Colon (tissue), 2 donors: ENCODE results near the gene IL31.

Source experiments
- FAIRE-seq: peaks from 2 replicates; lab custom pipeline; 2012; peaks lifted over from hg19 to GRCh38; lab: Jason Lieb, UNC
- donor health status: control.
- donor health status: control.

IL31 gene

DNA sequence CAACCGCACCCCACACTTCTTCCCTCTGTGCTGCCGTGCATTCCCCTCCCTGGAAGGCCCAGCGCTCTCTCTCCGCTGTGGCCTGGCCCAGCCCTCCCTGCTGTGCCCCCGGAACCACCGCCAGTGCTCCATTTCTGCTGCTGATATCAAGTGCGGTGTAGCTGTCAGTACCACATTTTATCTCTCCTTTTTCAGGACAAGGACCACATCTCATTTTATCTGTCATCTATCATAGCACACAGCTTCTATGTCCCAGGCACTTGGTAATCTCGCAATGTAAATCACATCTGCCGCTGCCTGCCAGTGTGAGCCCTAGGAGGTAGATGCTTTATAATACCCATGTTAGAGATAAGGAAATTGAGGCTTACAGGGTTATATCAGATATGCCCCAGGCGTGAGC lies 18.3 kb downstream of the IL31 start:
- no peak for FAIRE-seq

- FAIRE-seq, result no peak
Observed at GRCh38 chr12:122152754-122153153, 21.3 kb downstream of the IL31 start.

- FAIRE-seq, result no peak
Observed at GRCh38 chr12:122150127-122150681, 23.8 kb downstream of the IL31 start.

DNA sequence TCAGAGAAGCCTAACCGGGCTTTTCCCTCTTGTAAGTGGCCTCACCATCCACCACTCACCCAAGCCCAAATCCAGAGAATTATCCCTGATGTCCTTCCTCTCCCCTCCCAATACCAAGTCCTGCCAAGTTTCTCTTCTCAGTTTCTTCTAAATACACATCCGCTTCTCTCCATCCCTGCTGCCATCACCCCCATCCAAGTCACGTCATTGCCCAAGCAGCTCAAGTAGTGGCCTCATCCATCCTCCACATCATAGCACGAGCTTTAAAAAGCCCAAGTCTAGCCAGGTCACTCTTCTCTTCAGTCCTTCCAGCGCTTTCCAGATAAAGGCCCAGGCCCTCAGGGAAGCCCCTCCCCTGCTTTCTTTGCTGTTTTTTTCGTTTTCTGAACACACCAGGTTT lies 25.4 kb downstream of the IL31 start:
- no peak for FAIRE-seq

DNA sequence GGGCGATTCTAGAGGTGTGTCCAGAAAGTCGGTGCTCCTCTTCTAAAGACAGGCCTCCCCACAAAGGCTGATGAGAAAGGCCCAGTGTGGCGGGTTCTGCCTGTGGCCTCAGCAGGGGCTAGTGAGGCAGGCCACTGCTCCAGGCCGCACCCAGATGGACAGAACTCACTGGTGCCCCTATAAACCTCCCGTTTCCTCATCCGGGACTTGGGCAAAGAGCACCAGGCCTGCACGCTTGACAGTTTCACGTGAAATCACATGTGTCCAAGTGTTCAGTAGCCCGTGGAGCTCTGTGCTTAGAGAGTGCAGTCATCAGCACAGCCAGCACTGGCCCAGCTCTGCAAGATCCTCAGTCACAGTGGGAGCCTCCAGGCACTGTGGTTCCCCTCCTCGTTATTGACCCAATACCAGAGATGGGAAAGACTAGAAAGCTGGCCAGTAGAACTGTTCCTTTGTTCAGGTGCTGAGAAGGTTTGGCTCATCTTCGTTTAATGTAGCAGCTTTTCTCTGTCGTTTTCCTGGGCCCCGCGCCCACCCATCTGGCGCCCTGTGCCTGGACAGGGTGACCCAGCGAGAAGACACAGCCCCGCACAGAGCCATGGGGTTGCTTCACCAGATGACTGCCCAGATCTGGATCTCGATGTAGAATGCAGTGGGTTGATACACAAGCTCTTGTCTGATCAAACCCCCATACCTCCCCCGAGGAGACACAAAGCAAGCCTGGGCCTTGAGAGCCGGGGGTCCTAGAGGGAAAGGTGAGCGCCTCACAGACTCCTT lies 26.3 kb downstream of the IL31 start:
- no peak for FAIRE-seq

- no peak for FAIRE-seq
Observed at GRCh38 chr12:122145505-122146330, 28.3 kb downstream of the IL31 start.

DNA sequence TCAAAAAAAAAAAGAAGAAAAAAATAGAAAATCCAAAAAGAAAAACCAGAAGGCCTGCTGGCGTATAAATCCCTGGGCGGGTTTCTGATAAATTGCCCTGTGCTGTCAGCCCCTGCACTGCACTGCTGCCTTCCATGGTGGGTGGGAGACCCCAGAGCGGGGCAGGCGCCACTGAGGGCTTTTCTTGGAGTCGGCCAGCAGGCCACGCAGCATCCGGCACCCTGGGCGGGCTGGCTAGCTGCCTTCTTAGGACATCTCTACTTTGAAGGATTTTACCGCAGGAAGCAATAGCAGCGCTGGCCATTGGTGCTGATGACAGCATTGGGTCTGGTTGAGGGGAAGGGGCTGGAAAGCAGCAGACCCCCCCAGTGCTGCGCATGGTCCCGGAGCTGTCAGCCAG lies 29.1 kb downstream of the IL31 start:
- no peak for FAIRE-seq

- FAIRE-seq, result no peak
Observed at GRCh38 chr12:122142857-122143256, 31.2 kb downstream of the IL31 start.

- FAIRE-seq, result no peak
Observed at GRCh38 chr12:122141911-122142725, 31.9 kb downstream of the IL31 start.

DNA sequence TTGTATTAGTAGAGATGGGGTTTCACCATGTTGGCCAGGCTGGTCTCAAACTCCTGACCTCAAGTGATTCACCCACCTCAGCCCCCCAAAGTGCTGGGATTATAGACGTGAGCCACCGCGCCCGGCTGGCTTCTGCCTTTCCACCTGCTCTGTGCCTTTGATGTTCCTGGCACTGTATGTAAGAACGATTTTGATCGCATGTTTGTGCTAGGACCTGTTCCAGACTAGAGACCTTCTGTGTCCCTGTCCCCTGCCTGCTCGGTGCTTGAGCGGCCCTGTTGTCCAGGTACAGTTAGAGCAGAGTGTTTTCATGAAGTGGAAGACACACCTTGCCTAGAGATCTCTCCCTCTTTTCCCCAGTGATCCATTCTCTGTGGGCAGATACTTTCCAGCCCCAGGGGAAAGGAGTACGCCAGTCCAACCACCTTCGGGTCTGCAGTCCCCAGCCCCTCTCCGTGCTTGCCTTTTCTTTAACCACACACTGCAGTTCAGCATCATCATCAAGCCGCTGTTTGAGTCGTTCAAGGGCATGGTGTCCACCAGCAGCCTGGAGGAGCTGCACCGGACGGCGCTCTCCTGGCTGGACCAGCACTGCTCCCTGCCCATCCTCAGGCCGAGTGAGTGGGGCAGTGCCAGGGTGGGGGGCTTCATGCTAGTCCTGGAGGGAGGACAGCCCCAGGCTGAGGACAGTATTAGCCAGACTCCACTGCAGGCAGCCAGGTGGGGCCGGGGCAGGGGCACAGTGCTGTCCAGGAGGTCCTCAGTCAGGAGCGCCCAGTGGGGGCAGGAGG lies 33.4 kb downstream of the IL31 start:
- no peak for FAIRE-seq

DNA sequence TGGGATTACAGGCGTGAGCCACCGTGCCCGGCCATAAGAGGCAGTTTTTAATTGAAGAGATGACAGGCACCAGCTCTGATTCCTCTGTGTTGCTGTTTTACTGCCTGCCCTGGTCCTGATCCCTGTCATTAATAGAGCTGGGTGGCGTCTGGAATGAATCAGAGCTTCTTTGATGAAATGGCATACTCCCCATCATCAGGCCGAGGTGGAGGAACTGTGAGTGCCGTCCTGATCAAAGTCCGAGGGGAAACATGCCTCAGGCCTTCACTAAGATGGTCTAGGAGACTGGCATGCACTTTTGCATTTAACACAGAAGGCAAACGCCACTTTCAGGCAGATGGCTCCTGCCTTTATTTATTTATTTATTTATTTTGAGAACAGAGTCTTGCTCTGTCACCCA lies 34.1 kb downstream of the IL31 start:
- FAIRE-seq, result no peak

GRCh38 chr12:122139266-122139665 lies 34.8 kb downstream of the IL31 start:
- no peak for FAIRE-seq

- FAIRE-seq, result no peak
Observed at GRCh38 chr12:122138616-122139015, 35.4 kb downstream of the IL31 start.

- no peak for FAIRE-seq
Observed at GRCh38 chr12:122138181-122138580, 35.8 kb downstream of the IL31 start.

DNA sequence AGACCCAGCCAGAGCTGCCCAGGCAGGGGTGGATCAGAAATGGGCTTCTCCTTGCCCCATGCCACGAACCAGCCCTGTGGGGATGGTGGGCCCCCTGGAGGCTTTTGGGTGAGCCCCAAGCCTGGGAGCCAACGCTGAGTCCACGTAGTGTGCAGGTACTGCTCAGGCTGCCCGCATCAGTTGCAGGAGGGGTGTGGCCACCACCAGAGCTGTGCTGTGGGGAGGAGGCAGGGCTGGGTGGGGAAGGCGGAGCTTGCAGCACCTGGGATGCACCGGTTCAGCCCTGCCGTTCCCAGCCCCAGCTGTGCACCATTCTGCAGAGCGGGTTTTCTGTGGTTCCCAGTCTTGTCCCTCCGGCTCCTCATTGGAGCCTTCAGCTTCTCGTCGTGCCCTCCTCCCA lies 36.3 kb downstream of the IL31 start:
- FAIRE-seq, result no peak

DNA sequence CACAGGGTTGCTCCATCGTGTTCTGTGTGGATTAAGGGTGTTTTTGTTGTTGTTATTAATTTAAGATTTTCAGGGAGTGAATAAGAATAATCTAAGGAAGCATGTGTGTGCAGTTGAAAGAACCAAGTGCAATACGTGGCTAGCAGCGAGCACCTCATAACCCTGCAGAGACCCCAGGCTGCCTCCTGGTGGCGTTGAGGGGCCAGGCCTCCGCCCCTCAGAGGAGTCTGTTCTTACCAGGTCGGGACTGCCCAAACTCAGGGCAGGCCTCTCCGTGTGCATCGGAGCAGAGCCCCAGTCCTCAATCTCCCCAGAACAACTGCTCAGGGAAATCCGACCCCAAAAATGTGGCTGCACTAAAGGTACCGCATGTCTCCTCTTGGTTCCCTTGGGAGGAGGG lies 36.8 kb downstream of the IL31 start:
- no peak for FAIRE-seq

DNA sequence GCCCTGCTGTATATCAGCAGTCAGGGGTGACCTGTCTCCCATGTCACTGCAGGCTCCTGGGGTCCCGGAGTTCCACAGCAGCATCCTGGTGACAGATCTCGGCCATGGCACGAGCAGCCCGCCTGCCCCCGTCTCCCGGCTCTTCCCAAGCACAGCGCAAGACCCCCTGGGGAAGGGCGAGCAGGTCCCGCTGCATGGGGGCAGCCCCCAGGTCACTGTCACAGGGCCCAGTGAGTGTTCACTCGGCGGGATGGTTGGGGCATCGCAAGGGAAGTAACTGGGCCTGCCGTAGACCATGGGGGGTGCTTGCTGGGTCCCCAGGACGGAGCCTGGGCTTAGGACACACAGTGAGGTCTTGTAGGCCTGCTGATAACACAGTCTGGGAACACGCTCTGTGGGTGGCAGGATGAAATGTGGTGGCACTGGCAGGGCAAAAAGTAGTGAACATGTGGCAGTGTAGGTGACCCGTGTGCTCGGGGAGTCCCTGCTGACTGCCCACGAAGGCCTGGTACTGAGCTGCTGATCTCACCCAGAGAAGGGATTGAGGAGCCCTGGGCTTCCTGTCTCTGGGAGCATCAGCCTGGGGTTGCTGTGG lies 38.5 kb downstream of the IL31 start:
- no peak for FAIRE-seq

DNA sequence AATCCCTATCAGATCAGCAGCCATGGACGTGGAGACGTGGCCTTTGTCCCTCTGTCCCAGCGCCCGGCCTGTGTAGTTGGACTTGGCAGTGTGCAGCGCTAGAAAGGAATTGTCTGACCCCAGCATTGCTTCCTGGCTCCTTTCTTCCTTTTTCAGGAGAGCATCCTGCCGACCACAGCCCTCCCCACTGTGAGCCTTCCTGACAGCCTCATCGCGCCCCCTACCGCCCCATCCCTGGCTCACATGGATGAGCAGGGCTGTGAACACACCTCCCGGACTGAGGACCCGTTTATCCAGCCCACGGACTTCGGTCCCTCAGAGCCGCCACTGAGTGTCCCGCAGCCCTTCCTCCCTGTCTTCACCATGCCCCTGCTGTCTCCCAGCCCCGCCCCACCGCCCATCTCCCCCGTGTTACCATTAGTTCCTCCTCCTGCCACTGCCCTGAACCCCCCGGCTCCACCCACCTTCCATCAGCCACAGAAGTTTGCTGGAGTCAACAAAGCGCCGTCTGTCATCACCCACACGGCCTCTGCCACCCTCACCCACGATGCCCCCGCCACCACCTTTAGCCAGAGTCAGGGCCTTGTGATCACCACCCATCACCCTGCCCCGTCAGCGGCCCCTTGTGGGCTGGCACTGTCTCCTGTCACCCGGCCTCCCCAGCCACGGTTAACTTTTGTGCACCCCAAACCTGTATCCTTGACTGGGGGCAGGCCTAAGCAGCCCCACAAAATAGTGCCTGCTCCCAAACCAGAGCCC lies 40.6 kb downstream of the IL31 start:
- FAIRE-seq, result no peak

- FAIRE-seq, result no peak
Observed at GRCh38 chr12:122130150-122130549, 43.9 kb downstream of the IL31 start.

- no peak for FAIRE-seq
Observed at GRCh38 chr12:122129131-122129530, 44.9 kb downstream of the IL31 start.
